Skin of body (tissue), 2 donors: ENCODE results near the gene ACBD4. TPM values are rescaled to one million over a fixed set of nuclear protein-coding genes. Genes with fewer than 3 reads are reported as not detected.

Experiments
- small RNA-seq: library from RNA; depleted of rRNA; stranded (forward); fragments of <200 nt; gene quantifications from one replicate; pipeline ENCODE3, GENCODE V24; 2014; ENCODE audit warnings: low replicate concordance
- total RNA-seq: library from RNA; depleted of rRNA; stranded (reverse); fragments of >200 nt; gene quantifications from one replicate; pipeline ENCODE4 v1.2.3, GENCODE V29; 2014

Gene ACBD4
- total RNA-seq, 1 donor from 2014 or later, result 4.6 TPM

Small RNA genes within 50 kb of the gene (small RNA-seq; reads per million reads assigned to genes)
- gene MIR6784, result not detected

Other genes with a start within 250 kb of the ACBD4 start
- gene EFTUD2, start 236.2 kb upstream of the ACBD4 start, total RNA-seq, result 68.9 TPM
- gene GFAP, start 220.2 kb upstream of the ACBD4 start, total RNA-seq, result 0.69 TPM
- 2.8 TPM for gene KIF18B, start 187.9 kb upstream of the ACBD4 start, total RNA-seq
- gene C1QL1, start 167.4 kb upstream of the ACBD4 start, total RNA-seq, result 0.20 TPM
- 25.6 TPM for gene DCAKD, start 84.1 kb upstream of the ACBD4 start, total RNA-seq
- 46.4 TPM for gene NMT1, start 74.4 kb upstream of the ACBD4 start, total RNA-seq
- 14.1 TPM for gene PLCD3, start 3.2 kb upstream of the ACBD4 start, total RNA-seq
- 21.8 TPM for gene HEXIM1, start 12.8 kb downstream of the ACBD4 start, total RNA-seq
- 3.3 TPM for gene HEXIM2, start 26.2 kb downstream of the ACBD4 start, total RNA-seq
- 8.3 TPM for gene FMNL1, start 86.2 kb downstream of the ACBD4 start, total RNA-seq
- not detected for gene SPATA32, start 126.4 kb downstream of the ACBD4 start, total RNA-seq
- 4.4 TPM for gene MAP3K14, start 181.3 kb downstream of the ACBD4 start, total RNA-seq